ENCODE results near the gene UBR4.
"Not testable (repeated sequence)": the region's sequence is repeated elsewhere in the genome, so short reads cannot be mapped to it uniquely, and the experiment has no call there.

The UBR4 gene

GRCh38 chr1:19257178-19257914 lies 47.3 kb upstream of the UBR4 start:
- TF ChIP-seq ESRRG (CRISPR knock-in tag; IDR thresholded peaks at IDR 0.05) (no peak), ZNF70 (CRISPR knock-in tag; IDR thresholded peaks at IDR 0.05) (no peak), BACH2 (CRISPR knock-in tag; IDR thresholded peaks at IDR 0.05; ENCODE audit: borderline replicate concordance) (no peak), ISL1 (CRISPR knock-in tag; IDR thresholded peaks at IDR 0.05) (no peak), ZC3H10 (CRISPR knock-in tag; IDR thresholded peaks at IDR 0.05) (no peak), PPARA (CRISPR knock-in tag; IDR thresholded peaks at IDR 0.05; ENCODE audit: borderline replicate concordance) (no peak), TCF4 (CRISPR knock-in tag; IDR thresholded peaks at IDR 0.05; ENCODE audit: borderline replicate concordance) (no peak), OSR1 (CRISPR knock-in tag; IDR thresholded peaks at IDR 0.05) (no peak), ZFP30 (CRISPR knock-in tag; IDR thresholded peaks at IDR 0.05) (no peak), ZNF8 (CRISPR knock-in tag; IDR thresholded peaks at IDR 0.05) (no peak), TOX (CRISPR knock-in tag; IDR thresholded peaks at IDR 0.05; ENCODE audit: borderline replicate concordance) (no peak), SNAI2 (CRISPR knock-in tag; IDR thresholded peaks at IDR 0.05) (no peak), TSHZ2 (CRISPR knock-in tag; IDR thresholded peaks at IDR 0.05) (no peak), POU6F1 (CRISPR knock-in tag; IDR thresholded peaks at IDR 0.05; ENCODE audit: borderline replicate concordance, low read depth) (no peak), PATZ1 (CRISPR knock-in tag; IDR thresholded peaks at IDR 0.05; ENCODE audit: borderline replicate concordance) (no peak)
- no peak for ATAC-seq

- ATAC-seq = not testable (repeated sequence)
Observed at GRCh38 chr1:19256301-19256700, 46.2 kb upstream of the UBR4 start.

- TF ChIP-seq ESRRG (CRISPR knock-in tag; IDR thresholded peaks at IDR 0.05) (no peak), ARNTL (CRISPR knock-in tag; IDR thresholded peaks at IDR 0.05; ENCODE audit: borderline replicate concordance, low read depth) (no peak), CSRNP3 (CRISPR knock-in tag; IDR thresholded peaks at IDR 0.05) (no peak), ZC3H10 (CRISPR knock-in tag; IDR thresholded peaks at IDR 0.05) (no peak), CSDC2 (CRISPR knock-in tag; IDR thresholded peaks at IDR 0.05) (no peak), PPARA (CRISPR knock-in tag; IDR thresholded peaks at IDR 0.05; ENCODE audit: borderline replicate concordance) (no peak), GLIS3 (CRISPR knock-in tag; IDR thresholded peaks at IDR 0.05) (no peak), ZNF565 (CRISPR knock-in tag; conservative IDR thresholded peaks at IDR 0.05; ENCODE audit: low read depth) (no peak), ZNF8 (CRISPR knock-in tag; IDR thresholded peaks at IDR 0.05) (no peak), SNAI2 (CRISPR knock-in tag; IDR thresholded peaks at IDR 0.05) (no peak), TSHZ2 (CRISPR knock-in tag; IDR thresholded peaks at IDR 0.05) (no peak), OSR1 (CRISPR knock-in tag; IDR thresholded peaks at IDR 0.05) (no peak), RARB (CRISPR knock-in tag; IDR thresholded peaks at IDR 0.05) (no peak)
- no peak for ATAC-seq
Observed at GRCh38 chr1:19255288-19255687, 45.2 kb upstream of the UBR4 start.
